ENCODE results near the gene ABCD3.
"Not testable (repeated sequence)": the region's sequence is repeated elsewhere in the genome, so short reads cannot be mapped to it uniquely, and the experiment has no call there.

Gene ABCD3

GRCh38 chr1:94550800-94551241 is 132.6 kb downstream of the ABCD3 start:
- DNase-seq (ENCODE audit: low spot score), result no peak

GRCh38 chr1:94551449-94551848 is 133.3 kb downstream of the ABCD3 start:
- DNase-seq (ENCODE audit: low spot score), result no peak

- DNase-seq (ENCODE audit: low spot score), result no peak
These were observed 133.9 kb downstream of the ABCD3 start for GRCh38 chr1:94552071-94552586.

- no peak for DNase-seq (ENCODE audit: low spot score)
These were observed 135.1 kb downstream of the ABCD3 start for GRCh38 chr1:94553323-94553730.

- DNase-seq (ENCODE audit: low spot score), result no peak
These were observed 135.7 kb downstream of the ABCD3 start for GRCh38 chr1:94553931-94554330.

- DNase-seq (ENCODE audit: low spot score), result no peak
These were observed 136.4 kb downstream of the ABCD3 start for GRCh38 chr1:94554580-94554979.

GRCh38 chr1:94555091-94555490 is 136.9 kb downstream of the ABCD3 start:
- DNase-seq (ENCODE audit: low spot score), result no peak

- DNase-seq (ENCODE audit: low spot score), result no peak
These were observed 141.7 kb downstream of the ABCD3 start for GRCh38 chr1:94559921-94560320.

- no peak for DNase-seq (ENCODE audit: low spot score)
These were observed 142.1 kb downstream of the ABCD3 start for GRCh38 chr1:94560333-94560732.

- no peak for DNase-seq (ENCODE audit: low spot score)
These were observed 144.5 kb downstream of the ABCD3 start for GRCh38 chr1:94562519-94563260.

- no peak for DNase-seq (ENCODE audit: low spot score)
These were observed 147.7 kb downstream of the ABCD3 start for GRCh38 chr1:94565901-94566300.

GRCh38 chr1:94566436-94566835 is 148.2 kb downstream of the ABCD3 start:
- DNase-seq (ENCODE audit: low spot score), result not testable (repeated sequence)

- not testable (repeated sequence) for DNase-seq (ENCODE audit: low spot score)
These were observed 149.9 kb downstream of the ABCD3 start for GRCh38 chr1:94567975-94568607.

All from D341Med (cell line).